Peyer's patch (tissue), 4 donors: ENCODE data around the gene CDKAL1.
"Not testable (repeated sequence)": the region's sequence is repeated elsewhere in the genome, so short reads cannot be mapped to it uniquely, and the experiment has no call there.

Experiments
- POLR2A ChIP-seq, 2 donors: fragments of 450-650 bp; IDR thresholded peaks; one replicate each; pipeline ENCODE4 v1.5.1; 2017; ENCODE audit warnings: antibody characterized with exemption in 2 of 2, mild to moderate bottlenecking in 2 of 2, moderate library complexity in 2 of 2
- TF ChIP-seq, protein P1 (sequence below), 6 experiments: fragments of 450-650 bp in 4 of 6; fragments of 200-600 bp in 2 of 6; sonication (generic) in 1 of 6; IDR thresholded peaks; one replicate each; pipeline ENCODE4 v1.5.1; 2017 to 2019; ENCODE audit warnings: antibody characterized with exemption in 6 of 6, mild to moderate bottlenecking in 3 of 6, moderate library complexity in 1 of 6

DNA sequence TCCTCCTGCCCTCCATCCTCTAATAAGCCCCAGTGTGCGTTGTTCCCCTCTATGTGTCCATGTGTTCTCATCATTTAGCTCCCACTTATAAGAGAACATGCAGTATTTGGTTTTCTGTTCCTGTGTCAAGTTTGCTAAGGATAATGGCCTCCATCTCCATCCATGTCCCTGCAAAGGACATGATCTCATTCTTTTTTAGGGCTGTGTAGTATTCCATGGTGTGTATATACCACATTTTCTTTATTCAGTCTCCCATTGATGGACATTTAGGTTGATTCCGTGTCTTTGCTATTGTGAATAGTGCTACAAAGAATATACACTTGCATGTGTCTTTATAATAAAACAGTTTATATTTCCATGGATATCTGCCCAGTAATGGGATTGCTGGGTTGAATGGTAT is 75.7 kb downstream of the CDKAL1 start:
- TF ChIP-seq, protein P1, sequence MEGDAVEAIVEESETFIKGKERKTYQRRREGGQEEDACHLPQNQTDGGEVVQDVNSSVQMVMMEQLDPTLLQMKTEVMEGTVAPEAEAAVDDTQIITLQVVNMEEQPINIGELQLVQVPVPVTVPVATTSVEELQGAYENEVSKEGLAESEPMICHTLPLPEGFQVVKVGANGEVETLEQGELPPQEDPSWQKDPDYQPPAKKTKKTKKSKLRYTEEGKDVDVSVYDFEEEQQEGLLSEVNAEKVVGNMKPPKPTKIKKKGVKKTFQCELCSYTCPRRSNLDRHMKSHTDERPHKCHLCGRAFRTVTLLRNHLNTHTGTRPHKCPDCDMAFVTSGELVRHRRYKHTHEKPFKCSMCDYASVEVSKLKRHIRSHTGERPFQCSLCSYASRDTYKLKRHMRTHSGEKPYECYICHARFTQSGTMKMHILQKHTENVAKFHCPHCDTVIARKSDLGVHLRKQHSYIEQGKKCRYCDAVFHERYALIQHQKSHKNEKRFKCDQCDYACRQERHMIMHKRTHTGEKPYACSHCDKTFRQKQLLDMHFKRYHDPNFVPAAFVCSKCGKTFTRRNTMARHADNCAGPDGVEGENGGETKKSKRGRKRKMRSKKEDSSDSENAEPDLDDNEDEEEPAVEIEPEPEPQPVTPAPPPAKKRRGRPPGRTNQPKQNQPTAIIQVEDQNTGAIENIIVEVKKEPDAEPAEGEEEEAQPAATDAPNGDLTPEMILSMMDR (IDR thresholded peaks at IDR 0.05) = not testable (repeated sequence)
- TF ChIP-seq POLR2A (IDR thresholded peaks at IDR 0.05) = not testable (repeated sequence)
